IMR-90 (cell line): ENCODE measurements around the gene HOXB7. TPM values are rescaled to one million over a fixed set of nuclear protein-coding genes. Genes with fewer than 3 reads are reported as not detected.

Source experiments
- ATAC-seq: fragments of 200-7000 bp; cut with Tn5 transposase; 2 replicates; pipeline ENCODE4 v1.9.1; 2020; ENCODE audit warnings: low read depth, mild to moderate bottlenecking, moderate library complexity
- BruUV-seq: library from RNA; stranded (reverse); fragments of 400-500 nt; replicated peaks from 2 replicates; lab custom pipeline; 2021; lab: Mats Ljungman, UMichigan
- CTCF ChIA-PET: fragments of 300-600 bp; formaldehyde crosslinking; extraction: SDS; loops from one replicate; lab custom pipeline; 2021; ENCODE audit warnings: antibody characterized with exemption; lab: Yijun Ruan, JAX
- POLR2A ChIA-PET: fragments of 300-600 bp; sonication (Branson Sonifier 250); formaldehyde crosslinking; loops from one replicate; lab custom pipeline; 2022; ENCODE audit warnings: antibody characterized with exemption; ENCODE audit not compliant: unreplicated experiment; lab: Charles Lee
- DNase-seq: peaks from one replicate; pipeline ENCODE4 v3.0.0; 2013
- H2AFZ ChIP-seq: replicated peaks from 2 replicates; pipeline ENCODE3; 2013; ENCODE audit warnings: low read length, mild to moderate bottlenecking; ENCODE audit not compliant: poor library complexity
- H2AK5ac ChIP-seq: 2 replicates; pipeline ENCODE4 v1.6.1; 2013; ENCODE audit warnings: low read depth, low read length, inconsistent platforms
- H2AK9ac ChIP-seq: replicated peaks from 2 replicates; pipeline ENCODE3; 2013; ENCODE audit warnings: mild to moderate bottlenecking, low read depth, low read length, moderate library complexity; ENCODE audit not compliant: poor library complexity
- H2BK120ac ChIP-seq: 2 replicates; pipeline ENCODE4 v1.6.1; 2013; ENCODE audit warnings: low read depth, low read length, inconsistent platforms
- H2BK15ac ChIP-seq: 3 replicates; pipeline ENCODE4 v1.6.1; 2013; ENCODE audit warnings: low read depth, low read length, inconsistent platforms
- H2BK20ac ChIP-seq: 2 replicates; pipeline ENCODE4 v1.6.1; 2013; ENCODE audit warnings: low read depth, mild to moderate bottlenecking, inconsistent platforms, low read length, moderate library complexity
- H2BK5ac ChIP-seq: 2 replicates; pipeline ENCODE4 v1.6.1; 2013; ENCODE audit warnings: mild to moderate bottlenecking, low read depth, low read length, inconsistent platforms; ENCODE audit not compliant: poor library complexity, severe bottlenecking
- H3K14ac ChIP-seq: replicated peaks from 2 replicates; pipeline ENCODE4 v1.6.1; 2013; ENCODE audit warnings: low read depth, low read length, inconsistent platforms
- H3K18ac ChIP-seq: 2 replicates; pipeline ENCODE4 v1.6.1; 2013; ENCODE audit warnings: low read depth, low read length, control low read depth
- H3K23ac ChIP-seq: 2 replicates; pipeline ENCODE4 v1.6.1; 2013; ENCODE audit warnings: low read depth, low read length, inconsistent platforms
- H3K27ac ChIP-seq: 2 replicates; pipeline ENCODE4 v1.5.1; 2013; ENCODE audit warnings: mild to moderate bottlenecking, control low read depth, low read length; ENCODE audit not compliant: insufficient read depth
- H3K27me3 ChIP-seq: 2 replicates; pipeline ENCODE4 v1.6.1; 2013; ENCODE audit warnings: low read length; ENCODE audit not compliant: control insufficient read depth, insufficient read depth
- H3K36me3 ChIP-seq: 2 replicates; pipeline ENCODE4 v1.6.1; 2013; ENCODE audit warnings: low read length, mixed read lengths; ENCODE audit not compliant: control insufficient read depth, insufficient read depth
- H3K4ac ChIP-seq: 2 replicates; pipeline ENCODE4 v1.6.1; 2013; ENCODE audit warnings: low read depth, low read length, inconsistent platforms
- H3K4me1 ChIP-seq: 2 replicates; pipeline ENCODE4 v1.6.1; 2013; ENCODE audit warnings: low read length, mixed read lengths; ENCODE audit not compliant: control insufficient read depth, insufficient read depth
- H3K4me2 ChIP-seq: 2 replicates; pipeline ENCODE4 v1.6.1; 2013; ENCODE audit warnings: low read depth, mild to moderate bottlenecking, control low read depth, low read length, moderate library complexity
- H3K4me3 ChIP-seq: 2 replicates; pipeline ENCODE4 v1.5.1; 2013; ENCODE audit warnings: low read depth, mild to moderate bottlenecking, control low read depth, low read length, moderate library complexity; ENCODE audit not compliant: insufficient read depth
- H3K56ac ChIP-seq: 2 replicates; pipeline ENCODE4 v1.6.1; 2013; ENCODE audit warnings: low read length, inconsistent platforms; ENCODE audit not compliant: insufficient read depth; ENCODE audit errors: extremely low read depth
- H3K79me1 ChIP-seq, 2 experiments: 2 replicates each; pipeline ENCODE4 v1.6.1; 2013; ENCODE audit warnings: low read length in 2 of 2, inconsistent platforms in 1 of 2, low read depth in 1 of 2
- H3K9ac ChIP-seq: 2 replicates; pipeline ENCODE4 v1.6.1; 2013; ENCODE audit warnings: low read depth, low read length, control low read depth
- H3K9me1 ChIP-seq: 2 replicates; pipeline ENCODE4 v1.6.1; 2013; ENCODE audit warnings: low read length, inconsistent platforms; ENCODE audit not compliant: insufficient read depth
- H3K9me3 ChIP-seq: 2 replicates; pipeline ENCODE4 v1.6.1; 2013; ENCODE audit warnings: low read length; ENCODE audit not compliant: control insufficient read depth, insufficient read depth
- H4K20me1 ChIP-seq: 2 replicates; pipeline ENCODE4 v1.6.1; 2013; ENCODE audit warnings: low read length, inconsistent platforms; ENCODE audit not compliant: insufficient read depth
- H4K5ac ChIP-seq: 2 replicates; pipeline ENCODE4 v1.6.1; 2013; ENCODE audit warnings: mild to moderate bottlenecking, low read depth, low read length, control low read depth
- H4K8ac ChIP-seq, 2 experiments: 2 replicates each; pipeline ENCODE4 v1.6.1; 2013; ENCODE audit warnings: low read depth in 2 of 2, low read length in 2 of 2, control low read depth in 1 of 2, inconsistent platforms in 1 of 2
- H4K91ac ChIP-seq: 2 replicates; pipeline ENCODE4 v1.6.1; 2013; ENCODE audit warnings: low read depth, low read length, inconsistent platforms; ENCODE audit not compliant: insufficient read depth
- CEBPB ChIP-seq: IDR thresholded peaks from 2 replicates; pipeline ENCODE4 v1.6.1; 2012; ENCODE audit warnings: low read depth, low read length, improper control_type of control experiment
- CHD1 ChIP-seq: IDR thresholded peaks from 2 replicates; pipeline ENCODE4 v1.6.1; 2012; ENCODE audit warnings: low read depth, low read length, improper control_type of control experiment
- CTCF ChIP-seq: conservative IDR thresholded peaks from 2 replicates; pipeline ENCODE4 v1.5.1; 2012; ENCODE audit warnings: mild to moderate bottlenecking, low read depth, low read length, improper control_type of control experiment
- ELK1 ChIP-seq: fragments of 150-350 bp; IDR thresholded peaks from 2 replicates; pipeline ENCODE4 v1.6.1; 2016; ENCODE audit warnings: low read depth, mild to moderate bottlenecking, low read length, moderate library complexity, borderline replicate concordance
- MAFK ChIP-seq: IDR thresholded peaks from 2 replicates; pipeline ENCODE4 v1.6.1; 2012; ENCODE audit warnings: low read depth, low read length, improper control_type of control experiment
- MAZ ChIP-seq: IDR thresholded peaks from 2 replicates; pipeline ENCODE4 v1.6.1; 2012; ENCODE audit warnings: low read depth, mild to moderate bottlenecking, low read length, improper control_type of control experiment, moderate library complexity, borderline replicate concordance
- NFE2L2 ChIP-seq: fragments of 150-350 bp; IDR thresholded peaks from 2 replicates; pipeline ENCODE4 v1.6.1; 2016; ENCODE audit warnings: low read depth, mild to moderate bottlenecking, low read length
- POLR2A ChIP-seq: IDR thresholded peaks from 2 replicates; pipeline ENCODE4 v1.6.1; 2012; ENCODE audit warnings: mild to moderate bottlenecking, low read depth, low read length
- RCOR1 ChIP-seq: IDR thresholded peaks from 2 replicates; pipeline ENCODE4 v1.6.1; 2012; ENCODE audit warnings: mild to moderate bottlenecking, low read length, improper control_type of control experiment; ENCODE audit not compliant: insufficient replicate concordance
- RFX5 ChIP-seq: IDR thresholded peaks from 2 replicates; pipeline ENCODE4 v1.8.0; 2012; ENCODE audit warnings: low read depth, mild to moderate bottlenecking, low read length, moderate library complexity
- SMC3 ChIP-seq: fragments of 150-350 bp; IDR thresholded peaks from 2 replicates; pipeline ENCODE4 v1.6.1; 2016; ENCODE audit warnings: low read depth, mild to moderate bottlenecking, antibody characterized with exemption, low read length, moderate library complexity
- WGBS, 2 experiments: methylation state at CpG; one replicate each; pipeline versions ENCODE4 v1.1.5 to v1.1.7; 2013; ENCODE audit warnings: missing lambda C conversion rate in 2 of 2; ENCODE audit not compliant: insufficient read length in 1 of 2; ENCODE audit errors: extremely low coverage in 2 of 2; 5-methylcytosine and 5-hydroxymethylcytosine counted together
- dilution Hi-C: fragments of 300-500 bp; cut with HindIII; formaldehyde crosslinking; loops from one replicate; pipeline ENCODE4 v1.14.3; 2018; ENCODE audit warnings: low sequenced_read_pairs; ENCODE audit not compliant: unreplicated experiment
- in situ Hi-C: fragments of 300-500 bp; cut with MboI; formaldehyde crosslinking; loops from 3 replicates; pipeline ENCODE4 v1.14.3; 2019; ENCODE audit warnings: low sequenced_read_pairs, inconsistent platforms, mixed read lengths
- intact Hi-C: fragments of 100-400 bp; cut with micrococcal nuclease; formaldehyde crosslinking; loops from 2 replicates; pipeline ENCODE4 v1.10.0; 2022
- polyA plus RNA-seq, 3 experiments: library from polyadenylated mRNA; depleted of rRNA; stranded (reverse); fragments of >200 nt; gene quantifications; 2 replicates each; pipeline ENCODE4 v1.2.3, GENCODE V29; 2012; ENCODE audit warnings: low replicate concordance in 1 of 3
- total RNA-seq: library from RNA; depleted of rRNA; stranded (reverse); fragments of >200 nt; gene quantifications from 2 replicates; pipeline ENCODE4 v1.2.3, GENCODE V29; 2012
- TF ChIP-seq, protein P1 (sequence below): fragments of 150-350 bp; IDR thresholded peaks from 2 replicates; pipeline ENCODE4 v1.6.1; 2017; ENCODE audit warnings: mild to moderate bottlenecking, antibody characterized with exemption, low read length, low read depth

HOXB7 gene
- total and polyA plus RNA-seq, 2 of the 4 experiments (the other 2 are of a cell fraction), result 1.8 to 6.7 TPM

- Histone ChIP-seq H4K20me1 (peaks cover 12% of the 10 kb centered on the region), H3K18ac (peak overlapping the region; percentile 73), H4K5ac (peak overlapping the region; percentile 79), H4K91ac (peak overlapping the region; percentile 95), H3K4me3 (peak overlapping the region; percentile 45), H3K56ac (peak overlapping the region; percentile 96), H3K27ac (peak overlapping the region; percentile 99), H2BK5ac (peak overlapping the region; percentile 99), H3K14ac (peak overlapping the region; percentile 98), H2AFZ (peak overlapping the region; percentile 15), H2BK15ac (peak overlapping the region; percentile 75), H3K9me1 (peaks cover 13% of the 10 kb centered on the region), H2BK20ac (peak overlapping the region; percentile 90), H3K9me3 (no peaks in the 10 kb centered on the region), H3K4ac (peak overlapping the region; percentile 97), H3K23ac (peak overlapping the region; percentile 100), H3K36me3 (peaks cover 56% of the 10 kb centered on the region), H2BK120ac (peak overlapping the region; percentile 78), H4K8ac (peak overlapping the region; percentile 77 to 97), H3K27me3 (no peaks in the 10 kb centered on the region), H3K79me1 (peaks cover 0 to 7% of the 10 kb centered on the region in 2 experiments; a peak in 1 of 4 replicates), H3K4me2 (peak overlapping the region; percentile 83), H2AK9ac (peak overlapping the region; percentile 84), H3K4me1 (peaks cover 41% of the 10 kb centered on the region), H3K9ac (peak overlapping the region; percentile 96), H2AK5ac (peak overlapping the region; percentile 82)
- ChIA-PET POLR2A (interaction anchor here (0.9 to 1.3 kb wide), 3 partner anchors 12 to 19 kb away, joined by 3 to 6 read pairs (median 3); no protein-coding TSS in a partner anchor), CTCF (no interaction called here)
- in situ Hi-C loops (no loop called here), intact Hi-C loops (loop anchor here (2.0 kb wide), 1 partner anchor 22 kb away; the partner anchor contains the start of gene HOXB5), dilution Hi-C loops (no loop called here)
- no peak for TF ChIP-seq CTCF
- TF ChIP-seq CEBPB, result no peak
- no peak for TF ChIP-seq SMC3
- no peak for TF ChIP-seq NFE2L2
- TF ChIP-seq ELK1, result no peak
- no peak for TF ChIP-seq POLR2A
- TF ChIP-seq RFX5, result no peak
- TF ChIP-seq MAFK, result no peak
- no peak for TF ChIP-seq RCOR1
- no peak for TF ChIP-seq MAZ
- TF ChIP-seq, protein P1, sequence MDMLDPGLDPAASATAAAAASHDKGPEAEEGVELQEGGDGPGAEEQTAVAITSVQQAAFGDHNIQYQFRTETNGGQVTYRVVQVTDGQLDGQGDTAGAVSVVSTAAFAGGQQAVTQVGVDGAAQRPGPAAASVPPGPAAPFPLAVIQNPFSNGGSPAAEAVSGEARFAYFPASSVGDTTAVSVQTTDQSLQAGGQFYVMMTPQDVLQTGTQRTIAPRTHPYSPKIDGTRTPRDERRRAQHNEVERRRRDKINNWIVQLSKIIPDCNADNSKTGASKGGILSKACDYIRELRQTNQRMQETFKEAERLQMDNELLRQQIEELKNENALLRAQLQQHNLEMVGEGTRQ, result no peak
- no peak for TF ChIP-seq CHD1
- no TSS peak for BruUV-seq
- WGBS, 2 experiments, result 0% methylated on average over 12 of the region's 26 CpGs; no CpG with 5 or more reads in 1 of the 2 experiments
- DNase-seq, result peak; percentile 71
- ATAC-seq, result no peak
These were observed 39.6 kb downstream of the HOXB7 start for GRCh38 chr17:48571024-48571818.
